IMR-90 (cell line): Measurements from ENCODE around the gene ZEB2. TPM values are rescaled to one million over a fixed set of nuclear protein-coding genes. Genes with fewer than 3 reads are reported as not detected.

Experiments
- ATAC-seq: fragments of 200-7000 bp; cut with Tn5 transposase; 2 replicates; pipeline ENCODE4 v1.9.1; 2020; ENCODE audit warnings: low read depth, mild to moderate bottlenecking, moderate library complexity
- BruUV-seq: library from RNA; stranded (reverse); fragments of 400-500 nt; replicated peaks from 2 replicates; lab custom pipeline; 2021; lab: Mats Ljungman, UMichigan
- CTCF ChIA-PET: fragments of 300-600 bp; formaldehyde crosslinking; extraction: SDS; loops from one replicate; lab custom pipeline; 2021; ENCODE audit warnings: antibody characterized with exemption; lab: Yijun Ruan, JAX
- POLR2A ChIA-PET: fragments of 300-600 bp; sonication (Branson Sonifier 250); formaldehyde crosslinking; loops from one replicate; lab custom pipeline; 2022; ENCODE audit warnings: antibody characterized with exemption; ENCODE audit not compliant: unreplicated experiment; lab: Charles Lee
- DNase-seq: peaks from one replicate; pipeline ENCODE4 v3.0.0; 2013
- H2AFZ ChIP-seq: replicated peaks from 2 replicates; pipeline ENCODE3; 2013; ENCODE audit warnings: low read length, mild to moderate bottlenecking; ENCODE audit not compliant: poor library complexity
- H2AK5ac ChIP-seq: 2 replicates; pipeline ENCODE4 v1.6.1; 2013; ENCODE audit warnings: low read depth, low read length, inconsistent platforms
- H2AK9ac ChIP-seq: replicated peaks from 2 replicates; pipeline ENCODE3; 2013; ENCODE audit warnings: mild to moderate bottlenecking, low read depth, low read length, moderate library complexity; ENCODE audit not compliant: poor library complexity
- H2BK120ac ChIP-seq: 2 replicates; pipeline ENCODE4 v1.6.1; 2013; ENCODE audit warnings: low read depth, low read length, inconsistent platforms
- H2BK15ac ChIP-seq: 3 replicates; pipeline ENCODE4 v1.6.1; 2013; ENCODE audit warnings: low read depth, low read length, inconsistent platforms
- H2BK20ac ChIP-seq: 2 replicates; pipeline ENCODE4 v1.6.1; 2013; ENCODE audit warnings: low read depth, mild to moderate bottlenecking, inconsistent platforms, low read length, moderate library complexity
- H2BK5ac ChIP-seq: 2 replicates; pipeline ENCODE4 v1.6.1; 2013; ENCODE audit warnings: mild to moderate bottlenecking, low read depth, low read length, inconsistent platforms; ENCODE audit not compliant: poor library complexity, severe bottlenecking
- H3K14ac ChIP-seq: replicated peaks from 2 replicates; pipeline ENCODE4 v1.6.1; 2013; ENCODE audit warnings: low read depth, low read length, inconsistent platforms
- H3K18ac ChIP-seq: 2 replicates; pipeline ENCODE4 v1.6.1; 2013; ENCODE audit warnings: low read depth, low read length, control low read depth
- H3K23ac ChIP-seq: 2 replicates; pipeline ENCODE4 v1.6.1; 2013; ENCODE audit warnings: low read depth, low read length, inconsistent platforms
- H3K27ac ChIP-seq: 2 replicates; pipeline ENCODE4 v1.5.1; 2013; ENCODE audit warnings: mild to moderate bottlenecking, control low read depth, low read length; ENCODE audit not compliant: insufficient read depth
- H3K27me3 ChIP-seq: 2 replicates; pipeline ENCODE4 v1.6.1; 2013; ENCODE audit warnings: low read length; ENCODE audit not compliant: control insufficient read depth, insufficient read depth
- H3K36me3 ChIP-seq: 2 replicates; pipeline ENCODE4 v1.6.1; 2013; ENCODE audit warnings: low read length, mixed read lengths; ENCODE audit not compliant: control insufficient read depth, insufficient read depth
- H3K4ac ChIP-seq: 2 replicates; pipeline ENCODE4 v1.6.1; 2013; ENCODE audit warnings: low read depth, low read length, inconsistent platforms
- H3K4me1 ChIP-seq: 2 replicates; pipeline ENCODE4 v1.6.1; 2013; ENCODE audit warnings: low read length, mixed read lengths; ENCODE audit not compliant: control insufficient read depth, insufficient read depth
- H3K4me2 ChIP-seq: 2 replicates; pipeline ENCODE4 v1.6.1; 2013; ENCODE audit warnings: low read depth, mild to moderate bottlenecking, control low read depth, low read length, moderate library complexity
- H3K4me3 ChIP-seq: 2 replicates; pipeline ENCODE4 v1.5.1; 2013; ENCODE audit warnings: low read depth, mild to moderate bottlenecking, control low read depth, low read length, moderate library complexity; ENCODE audit not compliant: insufficient read depth
- H3K56ac ChIP-seq: 2 replicates; pipeline ENCODE4 v1.6.1; 2013; ENCODE audit warnings: low read length, inconsistent platforms; ENCODE audit not compliant: insufficient read depth; ENCODE audit errors: extremely low read depth
- H3K79me1 ChIP-seq, 2 experiments: 2 replicates each; pipeline ENCODE4 v1.6.1; 2013; ENCODE audit warnings: low read length in 2 of 2, inconsistent platforms in 1 of 2, low read depth in 1 of 2
- H3K9ac ChIP-seq: 2 replicates; pipeline ENCODE4 v1.6.1; 2013; ENCODE audit warnings: low read depth, low read length, control low read depth
- H3K9me1 ChIP-seq: 2 replicates; pipeline ENCODE4 v1.6.1; 2013; ENCODE audit warnings: low read length, inconsistent platforms; ENCODE audit not compliant: insufficient read depth
- H3K9me3 ChIP-seq: 2 replicates; pipeline ENCODE4 v1.6.1; 2013; ENCODE audit warnings: low read length; ENCODE audit not compliant: control insufficient read depth, insufficient read depth
- H4K20me1 ChIP-seq: 2 replicates; pipeline ENCODE4 v1.6.1; 2013; ENCODE audit warnings: low read length, inconsistent platforms; ENCODE audit not compliant: insufficient read depth
- H4K5ac ChIP-seq: 2 replicates; pipeline ENCODE4 v1.6.1; 2013; ENCODE audit warnings: mild to moderate bottlenecking, low read depth, low read length, control low read depth
- H4K8ac ChIP-seq, 2 experiments: 2 replicates each; pipeline ENCODE4 v1.6.1; 2013; ENCODE audit warnings: low read depth in 2 of 2, low read length in 2 of 2, control low read depth in 1 of 2, inconsistent platforms in 1 of 2
- H4K91ac ChIP-seq: 2 replicates; pipeline ENCODE4 v1.6.1; 2013; ENCODE audit warnings: low read depth, low read length, inconsistent platforms; ENCODE audit not compliant: insufficient read depth
- BHLHE40 ChIP-seq: fragments of 150-350 bp; IDR thresholded peaks from 2 replicates; pipeline ENCODE4 v1.6.1; 2016; ENCODE audit warnings: mild to moderate bottlenecking, low read depth, low read length
- CEBPB ChIP-seq: IDR thresholded peaks from 2 replicates; pipeline ENCODE4 v1.6.1; 2012; ENCODE audit warnings: low read depth, low read length, improper control_type of control experiment
- CHD1 ChIP-seq: IDR thresholded peaks from 2 replicates; pipeline ENCODE4 v1.6.1; 2012; ENCODE audit warnings: low read depth, low read length, improper control_type of control experiment
- FOS ChIP-seq: fragments of 150-350 bp; IDR thresholded peaks from 2 replicates; pipeline ENCODE4 v1.6.1; 2016; ENCODE audit warnings: low read depth, low read length
- MAFK ChIP-seq: IDR thresholded peaks from 2 replicates; pipeline ENCODE4 v1.6.1; 2012; ENCODE audit warnings: low read depth, low read length, improper control_type of control experiment
- MAZ ChIP-seq: IDR thresholded peaks from 2 replicates; pipeline ENCODE4 v1.6.1; 2012; ENCODE audit warnings: low read depth, mild to moderate bottlenecking, low read length, improper control_type of control experiment, moderate library complexity, borderline replicate concordance
- MXI1 ChIP-seq: IDR thresholded peaks from 2 replicates; pipeline ENCODE4 v1.6.1; 2012; ENCODE audit warnings: low read depth, mild to moderate bottlenecking, low read length, moderate library complexity, borderline replicate concordance
- NFE2L2 ChIP-seq: fragments of 150-350 bp; IDR thresholded peaks from 2 replicates; pipeline ENCODE4 v1.6.1; 2016; ENCODE audit warnings: low read depth, mild to moderate bottlenecking, low read length
- POLR2A ChIP-seq: IDR thresholded peaks from 2 replicates; pipeline ENCODE4 v1.6.1; 2012; ENCODE audit warnings: mild to moderate bottlenecking, low read depth, low read length
- RAD21 ChIP-seq: IDR thresholded peaks from 2 replicates; pipeline ENCODE4 v1.6.1; 2012; ENCODE audit warnings: low read length, improper control_type of control experiment
- RCOR1 ChIP-seq: IDR thresholded peaks from 2 replicates; pipeline ENCODE4 v1.6.1; 2012; ENCODE audit warnings: mild to moderate bottlenecking, low read length, improper control_type of control experiment; ENCODE audit not compliant: insufficient replicate concordance
- RFX5 ChIP-seq: IDR thresholded peaks from 2 replicates; pipeline ENCODE4 v1.8.0; 2012; ENCODE audit warnings: low read depth, mild to moderate bottlenecking, low read length, moderate library complexity
- SMC3 ChIP-seq: fragments of 150-350 bp; IDR thresholded peaks from 2 replicates; pipeline ENCODE4 v1.6.1; 2016; ENCODE audit warnings: low read depth, mild to moderate bottlenecking, antibody characterized with exemption, low read length, moderate library complexity
- WGBS, 2 experiments: methylation state at CpG; one replicate each; pipeline versions ENCODE4 v1.1.5 to v1.1.7; 2013; ENCODE audit warnings: missing lambda C conversion rate in 2 of 2; ENCODE audit not compliant: insufficient read length in 1 of 2; ENCODE audit errors: extremely low coverage in 2 of 2; 5-methylcytosine and 5-hydroxymethylcytosine counted together
- dilution Hi-C: fragments of 300-500 bp; cut with HindIII; formaldehyde crosslinking; loops from one replicate; pipeline ENCODE4 v1.14.3; 2018; ENCODE audit warnings: low sequenced_read_pairs; ENCODE audit not compliant: unreplicated experiment
- in situ Hi-C: fragments of 300-500 bp; cut with MboI; formaldehyde crosslinking; loops from 3 replicates; pipeline ENCODE4 v1.14.3; 2019; ENCODE audit warnings: low sequenced_read_pairs, inconsistent platforms, mixed read lengths
- intact Hi-C: fragments of 100-400 bp; cut with micrococcal nuclease; formaldehyde crosslinking; loops from 2 replicates; pipeline ENCODE4 v1.10.0; 2022
- polyA plus RNA-seq, 3 experiments: library from polyadenylated mRNA; depleted of rRNA; stranded (reverse); fragments of >200 nt; gene quantifications; 2 replicates each; pipeline ENCODE4 v1.2.3, GENCODE V29; 2012; ENCODE audit warnings: low replicate concordance in 1 of 3
- total RNA-seq: library from RNA; depleted of rRNA; stranded (reverse); fragments of >200 nt; gene quantifications from 2 replicates; pipeline ENCODE4 v1.2.3, GENCODE V29; 2012
- TF ChIP-seq, protein P1 (sequence below): fragments of 150-350 bp; IDR thresholded peaks from 2 replicates; pipeline ENCODE4 v1.6.1; 2017; ENCODE audit warnings: mild to moderate bottlenecking, antibody characterized with exemption, low read length, low read depth
- TF ChIP-seq, protein P2 (sequence below): conservative IDR thresholded peaks from 2 replicates; pipeline ENCODE4 v1.5.1; 2012; ENCODE audit warnings: mild to moderate bottlenecking, low read depth, low read length, improper control_type of control experiment
- TF ChIP-seq, protein P3 (sequence below): fragments of 150-350 bp; IDR thresholded peaks from 2 replicates; pipeline ENCODE4 v1.6.1; 2016; ENCODE audit warnings: low read depth, mild to moderate bottlenecking, low read length, moderate library complexity, borderline replicate concordance

Gene ZEB2
- total and polyA plus RNA-seq, 2 of the 4 experiments (the other 2 are of a cell fraction), result 22.4 to 50.9 TPM

GRCh38 chr2:144376460-144376859 is 143.5 kb downstream of the ZEB2 start:
- H2AFZ ChIP-seq, result no peak overlapping the region
- no peak overlapping the region for H3K23ac ChIP-seq
- no peak overlapping the region for H4K8ac ChIP-seq
- CTCF ChIA-PET, result interaction anchor here (1.1 kb wide), 1 partner anchor 296 kb away, joined by 3 read pairs; no protein-coding TSS in a partner anchor
- H2BK20ac ChIP-seq, result peak overlapping the region; percentile 71
- TF ChIP-seq MAFK (no peak), NFE2L2 (no peak), FOS (no peak), CEBPB (no peak), MAZ (no peak), SMC3 (no peak), CHD1 (no peak), RFX5 (no peak), RCOR1 (no peak), POLR2A (no peak), BHLHE40 (no peak), MXI1 (no peak), RAD21 (no peak)
- TF ChIP-seq, protein P1, sequence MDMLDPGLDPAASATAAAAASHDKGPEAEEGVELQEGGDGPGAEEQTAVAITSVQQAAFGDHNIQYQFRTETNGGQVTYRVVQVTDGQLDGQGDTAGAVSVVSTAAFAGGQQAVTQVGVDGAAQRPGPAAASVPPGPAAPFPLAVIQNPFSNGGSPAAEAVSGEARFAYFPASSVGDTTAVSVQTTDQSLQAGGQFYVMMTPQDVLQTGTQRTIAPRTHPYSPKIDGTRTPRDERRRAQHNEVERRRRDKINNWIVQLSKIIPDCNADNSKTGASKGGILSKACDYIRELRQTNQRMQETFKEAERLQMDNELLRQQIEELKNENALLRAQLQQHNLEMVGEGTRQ, result no peak
- TF ChIP-seq, protein P2, sequence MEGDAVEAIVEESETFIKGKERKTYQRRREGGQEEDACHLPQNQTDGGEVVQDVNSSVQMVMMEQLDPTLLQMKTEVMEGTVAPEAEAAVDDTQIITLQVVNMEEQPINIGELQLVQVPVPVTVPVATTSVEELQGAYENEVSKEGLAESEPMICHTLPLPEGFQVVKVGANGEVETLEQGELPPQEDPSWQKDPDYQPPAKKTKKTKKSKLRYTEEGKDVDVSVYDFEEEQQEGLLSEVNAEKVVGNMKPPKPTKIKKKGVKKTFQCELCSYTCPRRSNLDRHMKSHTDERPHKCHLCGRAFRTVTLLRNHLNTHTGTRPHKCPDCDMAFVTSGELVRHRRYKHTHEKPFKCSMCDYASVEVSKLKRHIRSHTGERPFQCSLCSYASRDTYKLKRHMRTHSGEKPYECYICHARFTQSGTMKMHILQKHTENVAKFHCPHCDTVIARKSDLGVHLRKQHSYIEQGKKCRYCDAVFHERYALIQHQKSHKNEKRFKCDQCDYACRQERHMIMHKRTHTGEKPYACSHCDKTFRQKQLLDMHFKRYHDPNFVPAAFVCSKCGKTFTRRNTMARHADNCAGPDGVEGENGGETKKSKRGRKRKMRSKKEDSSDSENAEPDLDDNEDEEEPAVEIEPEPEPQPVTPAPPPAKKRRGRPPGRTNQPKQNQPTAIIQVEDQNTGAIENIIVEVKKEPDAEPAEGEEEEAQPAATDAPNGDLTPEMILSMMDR, result no peak
- TF ChIP-seq, protein P3, sequence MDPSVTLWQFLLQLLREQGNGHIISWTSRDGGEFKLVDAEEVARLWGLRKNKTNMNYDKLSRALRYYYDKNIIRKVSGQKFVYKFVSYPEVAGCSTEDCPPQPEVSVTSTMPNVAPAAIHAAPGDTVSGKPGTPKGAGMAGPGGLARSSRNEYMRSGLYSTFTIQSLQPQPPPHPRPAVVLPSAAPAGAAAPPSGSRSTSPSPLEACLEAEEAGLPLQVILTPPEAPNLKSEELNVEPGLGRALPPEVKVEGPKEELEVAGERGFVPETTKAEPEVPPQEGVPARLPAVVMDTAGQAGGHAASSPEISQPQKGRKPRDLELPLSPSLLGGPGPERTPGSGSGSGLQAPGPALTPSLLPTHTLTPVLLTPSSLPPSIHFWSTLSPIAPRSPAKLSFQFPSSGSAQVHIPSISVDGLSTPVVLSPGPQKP, result no peak
- no peaks in the 10 kb centered on the region for H3K79me1 ChIP-seq
- H3K9me1 ChIP-seq, result peaks cover 5% of the 10 kb centered on the region; the same call in 1 of the 2 replicates
- peak overlapping the region; percentile 58 for H4K91ac ChIP-seq
- H3K4ac ChIP-seq, result peak overlapping the region; percentile 63
- H3K9me3 ChIP-seq, result no peaks in the 10 kb centered on the region
- no peak overlapping the region; the same call in 1 of the 2 replicates for H4K5ac ChIP-seq
- DNase-seq (no peak), ATAC-seq (no peak)
- intact Hi-C loops (no loop called here), dilution Hi-C loops (no loop called here), in situ Hi-C loops (no loop called here)
- H3K4me3 ChIP-seq, result no peak overlapping the region
- H3K27me3 ChIP-seq, result no peaks in the 10 kb centered on the region
- H2BK120ac ChIP-seq, result peak overlapping the region; percentile 73
- POLR2A ChIA-PET, result no interaction called here
- H3K14ac ChIP-seq, result 0 out of 2 replicates have a peak overlapping the region, but pooled peaks have one; percentile 40
- H3K56ac ChIP-seq, result no peak overlapping the region
- no peak overlapping the region for H3K4me2 ChIP-seq
- H3K18ac ChIP-seq, result peak overlapping the region; percentile 69
- no peak overlapping the region for H3K9ac ChIP-seq
- no peak overlapping the region for H3K27ac ChIP-seq
- no peak overlapping the region for H2AK9ac ChIP-seq
- no peaks in the 10 kb centered on the region for H4K20me1 ChIP-seq
- no peaks in the 10 kb centered on the region for H3K36me3 ChIP-seq
- peak overlapping the region; percentile 72; the same call in 1 of the 2 replicates for H2AK5ac ChIP-seq
- peaks cover 12% of the 10 kb centered on the region for H3K4me1 ChIP-seq
- H2BK15ac ChIP-seq, result peak overlapping the region; percentile 52; the same call in 1 of the 3 replicates
- H2BK5ac ChIP-seq, result no peak overlapping the region
- WGBS, 2 experiments, result 93% methylated on average over 2 of the region's 2 CpGs; no CpG with 5 or more reads in 1 of the 2 experiments
- BruUV-seq, result no TSS peak
